Keratinocyte (primary cell): ENCODE data around the gene GPR62.

ENCODE experiments used
- EZH2 ChIP-seq: IDR thresholded peaks from one replicate; pipeline ENCODE4 v1.6.1; 2012; ENCODE audit warnings: inconsistent platforms, mild to moderate bottlenecking, low read length, moderate library complexity
- TF ChIP-seq, protein P1 (sequence below), 3 experiments: IDR thresholded peaks in 1 of 3; conservative IDR thresholded peaks in 1 of 3; optimal IDR thresholded peaks in 1 of 3; 2 replicates in 2 of 3; 3 replicates in 1 of 3; pipeline versions ENCODE3 to v1.5.1; 2011; ENCODE audit warnings: low read length in 3 of 3, mild to moderate bottlenecking in 3 of 3, moderate library complexity in 2 of 3, control low read depth in 1 of 3, inconsistent platforms in 1 of 3; ENCODE audit not compliant: insufficient read depth in 2 of 3; ENCODE audit errors: extremely low read depth in 1 of 3

DNA sequence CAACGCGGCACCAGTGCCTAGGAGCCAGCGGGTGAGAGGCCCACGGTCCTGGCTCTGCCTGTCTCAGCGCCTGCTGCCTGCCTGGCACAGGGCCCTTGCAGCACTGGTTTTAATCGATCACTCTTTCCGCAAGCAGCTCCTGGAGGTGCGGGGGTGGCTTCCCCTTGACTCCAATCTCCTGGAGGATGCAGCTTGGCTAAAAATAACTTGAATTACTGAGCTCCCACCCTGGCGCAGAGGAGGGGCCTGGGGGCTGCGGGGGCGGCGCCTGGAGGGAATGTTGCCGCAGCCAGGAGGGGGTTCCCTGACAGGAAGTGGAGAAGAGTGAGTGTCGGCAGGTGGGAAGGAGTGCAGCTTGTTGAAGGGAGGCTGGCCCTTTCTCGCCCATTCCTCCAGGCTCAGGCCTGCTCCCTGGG is 50.4 kb downstream of the GPR62 start:
- TF ChIP-seq, protein P1, sequence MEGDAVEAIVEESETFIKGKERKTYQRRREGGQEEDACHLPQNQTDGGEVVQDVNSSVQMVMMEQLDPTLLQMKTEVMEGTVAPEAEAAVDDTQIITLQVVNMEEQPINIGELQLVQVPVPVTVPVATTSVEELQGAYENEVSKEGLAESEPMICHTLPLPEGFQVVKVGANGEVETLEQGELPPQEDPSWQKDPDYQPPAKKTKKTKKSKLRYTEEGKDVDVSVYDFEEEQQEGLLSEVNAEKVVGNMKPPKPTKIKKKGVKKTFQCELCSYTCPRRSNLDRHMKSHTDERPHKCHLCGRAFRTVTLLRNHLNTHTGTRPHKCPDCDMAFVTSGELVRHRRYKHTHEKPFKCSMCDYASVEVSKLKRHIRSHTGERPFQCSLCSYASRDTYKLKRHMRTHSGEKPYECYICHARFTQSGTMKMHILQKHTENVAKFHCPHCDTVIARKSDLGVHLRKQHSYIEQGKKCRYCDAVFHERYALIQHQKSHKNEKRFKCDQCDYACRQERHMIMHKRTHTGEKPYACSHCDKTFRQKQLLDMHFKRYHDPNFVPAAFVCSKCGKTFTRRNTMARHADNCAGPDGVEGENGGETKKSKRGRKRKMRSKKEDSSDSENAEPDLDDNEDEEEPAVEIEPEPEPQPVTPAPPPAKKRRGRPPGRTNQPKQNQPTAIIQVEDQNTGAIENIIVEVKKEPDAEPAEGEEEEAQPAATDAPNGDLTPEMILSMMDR (optimal IDR thresholded peaks at IDR 0.05 in 1 of 3, IDR thresholded peaks at IDR 0.05 in 1 of 3, conservative IDR thresholded peaks at IDR 0.05 in 1 of 3; ENCODE audit: extremely low read depth in 1 of 3, insufficient read depth in 2 of 3, low read length in 3 of 3) = no peak
- TF ChIP-seq EZH2 = no peak
